CD4-positive, alpha-beta T cell (primary cell): ENCODE data around the gene FCMR. TPM values are rescaled to one million over a fixed set of nuclear protein-coding genes. Genes with fewer than 3 reads are reported as not detected.
A peak's percentile ranks its signal among the peaks of the same experiment; 100 is the strongest.

Experiments
- ATAC-seq: fragments of 200-7000 bp; cut with Tn5 transposase; one replicate; pipeline ENCODE4 v1.10.0; 2022; ENCODE audit warnings: mild to moderate bottlenecking; ENCODE audit not compliant: poor library complexity
- CTCF ChIA-PET: fragments of 350-600 bp; sonication (Branson Sonifier 250); formaldehyde crosslinking; loops from one replicate; lab custom pipeline; 2021; ENCODE audit warnings: antibody characterized with exemption, inconsistent platforms; lab: Charles Lee
- POLR2A ChIA-PET: fragments of 350-600 bp; sonication (Branson Sonifier 250); formaldehyde crosslinking; loops from one replicate; lab custom pipeline; 2021; ENCODE audit warnings: antibody characterized with exemption, inconsistent platforms; lab: Charles Lee
- DNase-seq, 14 experiments: peaks; one replicate each; pipeline ENCODE4 v3.0.0-alpha.2; 2013 to 2020; ENCODE audit warnings: mixed read lengths in 2 of 14
- H3K27ac ChIP-seq, 2 donors: one replicate each; pipeline versions ENCODE4 v1.5.1 to v1.7.0; 2013; ENCODE audit warnings: low read length in 2 of 2, low read depth in 1 of 2, mild to moderate bottlenecking in 1 of 2
- H3K27me3 ChIP-seq, 2 experiments: 1 replicate in 1 of 2; 2 replicates in 1 of 2; pipeline versions ENCODE4 v1.6.1 to v1.7.0; 2013; ENCODE audit warnings: low read length in 2 of 2, control low read depth in 1 of 2, mild to moderate bottlenecking in 1 of 2, moderate library complexity in 1 of 2; ENCODE audit not compliant: insufficient read depth in 2 of 2, control insufficient read depth in 1 of 2
- H3K36me3 ChIP-seq: one replicate; pipeline ENCODE4 v1.6.1; 2013; ENCODE audit warnings: low read length, control low read depth; ENCODE audit not compliant: insufficient read depth
- H3K4me1 ChIP-seq: one replicate; pipeline ENCODE4 v1.6.1; 2013; ENCODE audit warnings: low read length, control low read depth; ENCODE audit not compliant: insufficient read depth
- H3K4me3 ChIP-seq: one replicate; pipeline ENCODE4 v1.5.1; 2013; ENCODE audit warnings: mild to moderate bottlenecking, low read length, moderate library complexity
- H3K9me3 ChIP-seq, 2 experiments: 1 replicate in 1 of 2; 2 replicates in 1 of 2; pipeline versions ENCODE4 v1.6.1 to v1.7.0; 2013; ENCODE audit warnings: low read length in 2 of 2, mild to moderate bottlenecking in 2 of 2, control low read depth in 1 of 2, moderate library complexity in 1 of 2; ENCODE audit not compliant: control insufficient read depth in 1 of 2, insufficient read depth in 1 of 2
- H3K27ac Mint-ChIP-seq: one replicate; pipeline ENCODE4 v1.8.0; 2020; ENCODE audit warnings: mixed read lengths
- H3K27me3 Mint-ChIP-seq: one replicate; pipeline ENCODE4 v1.8.0; 2021; ENCODE audit warnings: mixed read lengths
- H3K36me3 Mint-ChIP-seq: one replicate; pipeline ENCODE4 v1.8.0; 2021; ENCODE audit warnings: low read depth, mixed read lengths
- H3K4me1 Mint-ChIP-seq: one replicate; pipeline ENCODE4 v1.8.0; 2021; ENCODE audit warnings: low read depth, mixed read lengths
- H3K4me3 Mint-ChIP-seq: one replicate; pipeline ENCODE4 v1.8.0; 2020; ENCODE audit warnings: mild to moderate bottlenecking, mixed read lengths
- H3K9me3 Mint-ChIP-seq: one replicate; pipeline ENCODE4 v1.8.0; 2020; ENCODE audit warnings: mixed read lengths
- intact Hi-C, 2 experiments: fragments of 100-400 bp; cut with DNase I in 1 of 2; cut with micrococcal nuclease in 1 of 2; formaldehyde crosslinking; loops; one replicate each; pipeline versions ENCODE4 v1.15.1 to v1.9.0; 2023 to 2025; cut with DNase I, micrococcal nuclease
- total RNA-seq, 174 experiments: library from RNA in 2 of 174; stranded (reverse) in 2 of 174; gene quantifications; one replicate each; pipeline ENCODE4 v1.2.3 and lab custom pipeline; 2021 to 2026
- TF ChIP-seq, protein P1 (sequence below): fragments of 200-600 bp; IDR thresholded peaks from one replicate; pipeline ENCODE4 v1.8.0; 2022; ENCODE audit warnings: antibody characterized with exemption, mild to moderate bottlenecking

The FCMR gene
- total RNA-seq, 2 experiments from 2014 or later, result 171 to 186 TPM

DNA sequence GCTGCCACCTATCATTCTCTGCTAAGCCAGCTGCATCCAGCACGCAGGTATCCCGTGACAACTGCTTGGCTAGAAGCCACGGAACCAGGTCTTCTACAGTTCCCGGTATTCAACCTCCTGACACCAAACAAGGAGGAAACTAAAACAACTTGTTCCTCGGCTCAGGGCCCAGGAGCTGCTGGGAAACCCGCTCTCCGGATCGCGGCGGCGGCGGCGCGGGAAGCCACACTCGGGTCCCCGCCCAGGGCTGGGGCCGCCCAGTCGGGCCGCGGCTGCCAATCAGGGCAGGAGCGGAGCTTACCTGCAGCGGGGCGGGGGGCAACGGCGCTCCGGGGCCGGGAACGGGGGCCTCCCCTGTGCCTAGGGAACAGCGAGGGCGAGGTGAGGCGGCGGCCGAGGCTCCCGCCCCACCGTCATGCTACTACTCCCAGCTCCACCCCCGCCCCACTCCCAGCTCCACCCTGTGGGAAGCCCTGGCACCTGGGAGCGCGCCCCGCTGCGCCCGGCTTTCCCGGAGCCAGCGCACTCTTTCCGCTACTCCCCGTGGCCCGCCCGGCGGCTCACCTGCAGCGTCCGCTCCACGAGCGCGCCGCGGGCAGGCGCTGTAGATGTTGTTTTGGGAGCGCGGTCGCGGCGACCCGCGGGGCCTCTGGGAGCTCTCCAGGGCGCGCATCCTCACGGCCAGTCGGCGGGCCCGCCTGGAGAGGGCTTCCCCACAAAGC lies 12.4 kb downstream of the FCMR start:
- Mint-ChIP-seq H3K36me3 (peaks cover 91% of the 10 kb centered on the region), H3K9me3 (no peaks in the 10 kb centered on the region), H3K4me1 (peaks cover 92% of the 10 kb centered on the region), H3K4me3 (peak overlapping the region; percentile 81), H3K27ac (peak overlapping the region; percentile 90), H3K27me3 (no peaks in the 10 kb centered on the region)
- H3K4me3 ChIP-seq, result peak overlapping the region; percentile 43
- ChIA-PET POLR2A (interaction anchor here (0.5 to 13.4 kb wide), 26 partner anchors 8 to 182 kb away, joined by 3 to 384 read pairs (median 6); partner anchors contain the start of genes FCAMR, FCMR and IL24), CTCF (interaction anchor here (1.0 to 1.8 kb wide), 10 partner anchors 9 to 184 kb away, joined by 3 to 14 read pairs (median 5); partner anchors contain the start of genes FCMR and IL20)
- intact Hi-C loops, result no loop called here
- H3K27ac ChIP-seq, result peak overlapping the region; percentile 25 to 39
- ATAC-seq (peak; percentile 72), DNase-seq (peak in 13 of 14 experiments; percentile 38 to 74 (median 60))
- no peaks in the 10 kb centered on the region for H3K27me3 ChIP-seq
- no peaks in the 10 kb centered on the region for H3K9me3 ChIP-seq
- TF ChIP-seq, protein P1, sequence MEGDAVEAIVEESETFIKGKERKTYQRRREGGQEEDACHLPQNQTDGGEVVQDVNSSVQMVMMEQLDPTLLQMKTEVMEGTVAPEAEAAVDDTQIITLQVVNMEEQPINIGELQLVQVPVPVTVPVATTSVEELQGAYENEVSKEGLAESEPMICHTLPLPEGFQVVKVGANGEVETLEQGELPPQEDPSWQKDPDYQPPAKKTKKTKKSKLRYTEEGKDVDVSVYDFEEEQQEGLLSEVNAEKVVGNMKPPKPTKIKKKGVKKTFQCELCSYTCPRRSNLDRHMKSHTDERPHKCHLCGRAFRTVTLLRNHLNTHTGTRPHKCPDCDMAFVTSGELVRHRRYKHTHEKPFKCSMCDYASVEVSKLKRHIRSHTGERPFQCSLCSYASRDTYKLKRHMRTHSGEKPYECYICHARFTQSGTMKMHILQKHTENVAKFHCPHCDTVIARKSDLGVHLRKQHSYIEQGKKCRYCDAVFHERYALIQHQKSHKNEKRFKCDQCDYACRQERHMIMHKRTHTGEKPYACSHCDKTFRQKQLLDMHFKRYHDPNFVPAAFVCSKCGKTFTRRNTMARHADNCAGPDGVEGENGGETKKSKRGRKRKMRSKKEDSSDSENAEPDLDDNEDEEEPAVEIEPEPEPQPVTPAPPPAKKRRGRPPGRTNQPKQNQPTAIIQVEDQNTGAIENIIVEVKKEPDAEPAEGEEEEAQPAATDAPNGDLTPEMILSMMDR, result no peak
- peaks cover 95% of the 10 kb centered on the region for H3K4me1 ChIP-seq
- peaks cover 87% of the 10 kb centered on the region for H3K36me3 ChIP-seq

DNA sequence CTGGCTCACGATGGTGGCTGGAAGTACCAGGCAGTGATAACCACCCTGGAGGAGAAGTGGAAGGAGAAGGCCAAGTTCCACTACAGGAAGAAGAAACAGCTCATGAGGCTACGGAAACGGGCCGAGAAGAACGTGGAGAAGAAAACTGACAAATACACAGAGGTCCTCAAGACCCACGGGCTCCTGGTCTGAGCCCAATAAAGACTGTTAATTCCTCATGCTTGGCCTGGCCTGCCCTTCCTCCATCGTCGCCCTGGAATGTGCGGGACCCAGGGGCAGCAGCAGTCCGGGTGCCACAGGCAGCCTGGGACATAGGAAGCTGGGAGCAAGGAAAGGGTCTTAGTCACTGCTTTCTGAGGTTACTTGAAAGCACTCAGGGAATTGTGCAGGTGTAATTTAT lies 13.7 kb downstream of the FCMR start:
- H3K27ac ChIP-seq, result peak overlapping the region; percentile 25 to 39
- H3K27me3 ChIP-seq, result no peaks in the 10 kb centered on the region
- ChIA-PET CTCF (interaction anchor here (1.1 to 1.5 kb wide), 3 partner anchors 14 to 173 kb away, joined by 3 to 14 read pairs (median 9); partner anchors contain the start of gene FCMR), POLR2A (interaction anchor here (1.1 to 13.4 kb wide), 12 partner anchors 8 to 173 kb away, joined by 3 to 384 read pairs (median 11); partner anchors contain the start of genes FCMR and IL24)
- Mint-ChIP-seq H3K4me3 (peak overlapping the region; percentile 52), H3K36me3 (peaks cover 91% of the 10 kb centered on the region), H3K9me3 (no peaks in the 10 kb centered on the region), H3K27me3 (no peaks in the 10 kb centered on the region), H3K4me1 (peaks cover 92% of the 10 kb centered on the region), H3K27ac (peak overlapping the region; percentile 90)
- no peak overlapping the region for H3K4me3 ChIP-seq
- H3K4me1 ChIP-seq, result peaks cover 83% of the 10 kb centered on the region
- ATAC-seq, result no peak
- H3K9me3 ChIP-seq, result no peaks in the 10 kb centered on the region
- TF ChIP-seq, protein P1, result no peak
- no peak for DNase-seq
- intact Hi-C loops, result no loop called here
- peaks cover 87% of the 10 kb centered on the region for H3K36me3 ChIP-seq

DNA sequence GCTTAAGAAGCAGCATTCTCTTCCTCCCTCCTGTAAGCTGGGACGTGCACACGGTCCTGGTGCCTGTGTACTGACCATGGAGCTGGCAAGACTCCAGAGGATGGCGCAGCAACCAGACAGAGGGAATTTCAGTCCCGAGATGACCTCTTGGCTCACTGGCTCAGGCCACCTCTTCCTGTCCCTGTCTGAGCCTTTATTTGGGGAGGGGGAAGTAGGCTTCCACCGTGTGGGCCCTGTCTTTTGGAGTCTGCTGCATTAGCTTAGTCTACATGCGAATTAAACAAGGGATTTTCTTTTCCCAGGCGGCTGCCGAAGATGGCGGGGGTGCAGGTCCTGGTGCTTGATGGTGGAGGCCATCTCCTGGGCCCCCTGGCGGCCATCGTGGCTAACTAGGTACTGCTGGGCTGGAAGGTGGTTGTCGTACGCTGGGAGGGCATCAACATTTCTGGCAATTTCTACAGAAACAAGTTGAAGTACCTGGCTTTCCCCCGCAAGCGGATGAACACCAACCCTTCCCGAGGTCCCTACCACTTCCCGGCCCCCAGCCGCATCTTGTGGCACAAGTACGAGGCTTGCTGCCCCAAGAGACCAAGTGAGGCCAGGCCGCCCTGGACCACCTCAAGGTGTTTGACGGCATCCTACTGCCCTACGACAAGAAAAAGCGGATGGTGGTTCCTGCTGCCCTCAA lies 14.3 kb downstream of the FCMR start:
- H3K4me3 ChIP-seq, result no peak overlapping the region
- intact Hi-C loops, result no loop called here
- ChIA-PET POLR2A (interaction anchor here (1.1 to 13.4 kb wide), 11 partner anchors 10 to 172 kb away, joined by 3 to 384 read pairs (median 8); partner anchors contain the start of gene FCMR), CTCF (interaction anchor here (0.7 to 1.5 kb wide), 2 partner anchors 15 to 173 kb away, joined by 3 to 9 read pairs; partner anchors contain the start of gene FCMR)
- peaks cover 77% of the 10 kb centered on the region for H3K4me1 ChIP-seq
- H3K36me3 Mint-ChIP-seq, result peaks cover 91% of the 10 kb centered on the region
- no peaks in the 10 kb centered on the region for H3K27me3 ChIP-seq
- no peaks in the 10 kb centered on the region for H3K27me3 Mint-ChIP-seq
- peak overlapping the region; percentile 52 for H3K4me3 Mint-ChIP-seq
- H3K27ac ChIP-seq, result peak overlapping the region; percentile 36 to 48
- TF ChIP-seq, protein P1, result no peak
- no peaks in the 10 kb centered on the region for H3K9me3 ChIP-seq
- peaks cover 87% of the 10 kb centered on the region for H3K36me3 ChIP-seq
- peak overlapping the region; percentile 90 for H3K27ac Mint-ChIP-seq
- DNase-seq, result no peak
- ATAC-seq, result no peak
- H3K9me3 Mint-ChIP-seq, result no peaks in the 10 kb centered on the region
- H3K4me1 Mint-ChIP-seq, result peaks cover 92% of the 10 kb centered on the region
